Measurements from ENCODE around the gene LPCAT2.
"Not testable (repeated sequence)": the region's sequence is repeated elsewhere in the genome, so short reads cannot be mapped to it uniquely, and the experiment has no call there.

The LPCAT2 gene

DNA sequence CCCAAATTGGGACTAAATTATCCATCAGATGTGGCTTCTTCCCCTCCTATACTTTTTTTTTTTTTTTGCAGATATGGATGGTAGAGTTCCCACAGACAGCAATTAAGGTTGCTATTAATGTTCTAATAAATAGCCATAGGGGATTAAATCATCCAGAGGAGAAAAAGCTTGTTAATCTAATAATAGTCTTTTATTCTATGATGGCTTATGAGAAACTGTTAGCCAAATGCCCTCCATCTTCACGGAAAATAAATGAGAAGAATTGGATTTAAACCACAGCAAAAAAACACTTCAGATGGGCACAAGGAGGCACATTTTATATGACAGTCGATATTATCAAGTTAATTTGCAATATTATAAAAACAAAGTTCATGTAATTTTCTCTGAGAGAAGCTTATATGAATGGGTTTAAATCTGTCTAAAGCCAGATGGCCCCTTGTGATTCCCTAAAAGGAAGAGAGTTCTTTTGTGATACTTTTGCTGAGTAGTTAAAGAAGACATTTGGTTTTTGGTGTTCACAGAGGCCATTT lies 52.5 kb downstream of the LPCAT2 start:
- no peak for DNase-seq

DNA sequence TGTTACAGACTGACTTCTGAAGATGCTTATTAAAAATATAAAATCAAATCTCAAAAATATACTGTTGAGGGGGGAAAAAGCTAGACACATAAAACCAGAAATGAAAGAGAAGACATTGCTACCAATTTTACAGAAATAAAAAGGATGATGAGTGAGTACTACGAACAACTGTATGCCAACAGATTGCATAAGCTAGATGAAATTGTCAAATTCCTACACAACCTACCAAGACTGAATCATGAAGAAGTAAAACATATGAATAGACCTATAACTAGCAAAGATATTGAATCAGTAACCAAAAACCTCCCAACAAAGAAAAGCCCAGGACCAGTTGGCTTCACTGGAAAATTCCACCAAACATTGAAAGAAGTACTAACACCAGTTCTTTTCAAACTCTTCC lies 54.1 kb downstream of the LPCAT2 start:
- no peak for DNase-seq

DNA sequence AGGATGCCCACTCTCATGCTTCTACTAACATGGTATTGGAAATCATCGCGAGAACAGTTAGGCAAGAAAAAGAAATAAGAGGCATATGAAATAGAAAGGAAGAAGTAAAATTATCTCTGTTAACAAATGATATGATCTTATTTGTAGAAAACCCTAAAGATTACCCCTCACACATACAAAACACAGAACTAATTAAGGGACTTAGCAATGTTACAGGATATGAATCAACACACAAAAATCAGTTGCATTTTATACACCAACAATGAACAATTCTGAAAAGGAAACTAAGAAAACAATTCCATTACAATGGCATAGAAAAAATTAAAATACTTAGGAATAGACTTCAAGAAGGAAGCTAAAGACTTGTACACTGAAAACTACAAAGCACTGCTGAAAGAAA lies 54.9 kb downstream of the LPCAT2 start:
- no peak for DNase-seq

DNA sequence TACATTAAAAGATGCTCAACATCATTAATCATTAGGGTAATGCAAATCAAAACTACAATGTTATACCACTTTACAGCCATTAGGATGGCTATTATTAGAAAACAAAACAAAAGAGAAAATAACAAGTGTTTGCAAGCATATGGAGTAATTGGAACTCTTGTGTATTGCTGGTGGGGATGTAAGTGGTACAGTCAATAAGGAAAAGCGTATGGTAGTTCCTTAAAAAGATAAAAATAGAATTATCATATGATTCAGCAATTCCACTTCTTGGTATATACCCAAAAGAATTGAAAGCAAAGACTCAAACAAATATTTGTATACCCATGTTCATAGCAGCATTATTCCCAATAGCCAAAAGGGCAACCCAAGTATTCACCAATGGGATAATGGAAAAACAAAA lies 56.2 kb downstream of the LPCAT2 start:
- DNase-seq = no peak

DNA sequence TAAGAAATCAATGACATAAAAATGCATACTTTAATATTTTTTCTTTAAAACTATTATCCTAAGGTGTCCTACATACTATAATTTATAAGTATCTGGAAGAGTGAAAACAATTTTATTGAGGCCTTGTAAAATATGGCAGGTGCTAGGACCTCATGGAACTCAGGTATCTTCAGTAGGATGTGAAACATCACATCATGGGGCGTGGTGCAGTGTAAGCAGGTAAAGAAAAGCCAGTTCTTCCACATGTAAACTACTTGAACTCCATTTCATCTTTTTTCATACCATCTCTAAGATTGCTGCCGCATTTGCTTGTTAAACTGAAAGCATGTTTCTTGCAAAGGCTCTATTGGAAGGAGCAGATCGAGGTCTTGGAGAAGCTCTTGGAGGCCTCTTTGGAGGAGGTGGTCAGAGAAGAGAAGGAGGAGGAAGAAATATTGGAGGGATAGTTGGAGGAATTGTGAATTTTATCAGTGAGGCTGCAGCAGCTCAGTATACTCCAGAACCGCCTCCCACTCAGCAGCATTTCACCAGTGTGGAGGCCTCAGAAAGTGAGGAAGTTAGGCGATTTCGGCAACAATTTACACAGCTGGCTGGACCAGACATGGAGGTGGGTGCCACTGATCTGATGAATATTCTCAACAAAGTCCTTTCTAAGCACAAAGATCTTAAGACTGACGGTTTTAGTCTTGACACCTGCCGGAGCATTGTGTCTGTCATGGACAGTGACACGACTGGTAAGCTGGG lies 57.7 kb downstream of the LPCAT2 start, which contains the start of gene CAPNS2:
CAPNS2 (plus strand) TSS at position 253 of the 744 bp plus-strand sequence; CDS start at position 326, 73 bp downstream.
- no peak for DNase-seq

DNA sequence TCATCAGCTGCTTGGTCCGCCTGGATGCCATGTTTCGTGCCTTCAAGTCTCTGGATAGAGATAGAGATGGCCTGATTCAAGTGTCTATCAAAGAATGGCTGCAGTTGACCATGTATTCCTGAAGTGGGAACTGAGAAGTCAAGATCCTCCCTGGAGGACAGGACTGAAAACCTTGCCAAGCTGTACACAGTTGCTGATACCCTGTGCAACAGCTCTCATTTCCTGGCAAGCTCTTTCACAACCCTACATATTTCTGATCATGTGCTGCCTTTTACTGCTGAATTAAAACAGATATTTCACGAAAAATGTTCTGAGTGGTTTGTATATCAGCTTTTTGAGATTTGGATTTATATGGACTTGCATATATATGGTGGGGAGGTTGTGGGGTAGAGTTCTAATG lies 58.5 kb downstream of the LPCAT2 start:
- DNase-seq = no peak

DNA sequence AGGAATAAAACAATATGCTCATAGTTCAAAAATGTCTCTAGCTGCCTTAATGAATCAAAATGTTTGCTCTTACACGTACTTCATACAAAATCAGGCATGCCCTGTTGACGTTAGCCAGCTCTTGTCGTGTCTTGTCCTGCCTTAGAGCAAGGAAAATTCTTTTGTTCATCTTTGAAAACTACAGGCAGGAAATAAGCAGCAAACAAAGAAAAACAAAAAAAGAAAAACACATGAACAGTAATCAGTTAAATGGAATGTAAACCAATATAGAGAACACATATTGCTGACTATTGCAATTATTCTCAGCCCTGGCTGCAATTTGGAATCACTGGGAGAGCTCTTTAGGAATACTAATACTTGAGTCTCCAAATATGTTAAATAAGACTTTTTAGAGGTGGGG lies 59.3 kb downstream of the LPCAT2 start:
- DNase-seq = no peak

DNA sequence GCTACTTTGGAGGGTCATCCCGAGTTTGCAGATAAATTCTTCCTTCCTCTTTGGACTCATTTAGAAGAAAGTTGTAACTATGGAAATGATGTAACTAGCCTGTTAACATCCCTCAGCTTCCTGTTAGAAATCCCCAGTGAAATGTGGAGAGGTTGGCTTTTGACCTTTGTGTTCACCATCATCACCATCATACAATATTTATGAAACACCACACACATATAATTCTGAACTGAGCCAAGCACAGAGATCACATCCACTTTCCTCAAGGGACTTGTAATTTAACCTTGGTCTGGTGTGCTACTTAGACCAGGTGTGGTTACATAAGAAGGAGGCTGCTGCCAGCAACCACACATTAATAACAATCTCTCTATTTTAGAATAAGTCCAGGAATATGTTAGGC lies 60.2 kb downstream of the LPCAT2 start:
- DNase-seq = no peak

DNA sequence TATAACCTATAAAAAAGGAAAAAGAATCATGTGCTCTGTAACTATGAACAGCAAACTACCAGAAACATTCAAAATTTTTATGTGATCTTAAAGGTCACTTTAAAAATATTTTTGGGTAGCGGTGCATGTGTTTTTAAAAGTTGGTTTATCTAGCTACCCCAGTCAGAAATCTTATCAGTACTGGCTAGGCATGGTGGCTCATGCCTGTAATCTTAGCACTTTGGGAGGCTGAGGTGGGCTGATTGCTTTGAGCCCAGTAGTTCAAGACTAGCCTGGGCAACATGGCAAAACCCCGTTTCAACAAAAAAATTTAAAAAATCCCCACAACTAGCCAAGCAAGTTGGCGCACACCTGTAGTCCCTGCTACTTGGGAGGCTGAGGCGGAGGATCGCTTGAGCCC lies 61.3 kb downstream of the LPCAT2 start:
- DNase-seq = no peak

DNA sequence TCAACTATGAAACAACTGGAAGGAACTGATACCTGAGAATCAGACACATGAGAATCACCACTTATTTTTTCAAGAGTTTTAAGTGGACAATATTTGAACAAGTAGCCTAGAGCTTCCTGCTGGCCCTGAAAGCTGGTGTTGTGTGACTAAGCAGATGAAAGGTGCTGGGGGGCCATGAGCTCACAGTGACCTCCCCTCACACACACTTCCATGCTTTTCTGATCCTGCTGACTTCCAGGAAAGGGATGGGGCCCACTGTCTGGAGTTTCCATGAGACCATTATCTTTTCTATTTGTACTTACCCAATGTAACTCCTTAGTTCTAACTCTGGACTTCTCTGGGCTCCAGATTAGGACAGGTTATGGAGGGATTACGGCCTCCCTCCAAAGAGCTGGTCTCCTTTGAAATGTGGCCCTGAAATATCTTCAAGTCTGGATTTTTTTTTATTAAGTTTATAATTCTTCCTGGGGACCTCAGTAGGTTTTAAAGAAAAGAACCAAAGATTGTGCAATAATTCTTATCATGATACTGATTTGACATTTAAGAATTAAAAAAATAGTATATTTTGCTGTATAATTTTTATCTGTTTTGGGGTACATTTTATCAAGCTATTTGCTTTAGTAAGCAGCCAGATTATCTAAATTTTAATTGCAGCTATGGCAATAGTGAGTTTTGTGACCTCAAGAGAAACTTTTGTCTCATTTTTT lies 62.5 kb downstream of the LPCAT2 start:
- DNase-seq = no peak

DNA sequence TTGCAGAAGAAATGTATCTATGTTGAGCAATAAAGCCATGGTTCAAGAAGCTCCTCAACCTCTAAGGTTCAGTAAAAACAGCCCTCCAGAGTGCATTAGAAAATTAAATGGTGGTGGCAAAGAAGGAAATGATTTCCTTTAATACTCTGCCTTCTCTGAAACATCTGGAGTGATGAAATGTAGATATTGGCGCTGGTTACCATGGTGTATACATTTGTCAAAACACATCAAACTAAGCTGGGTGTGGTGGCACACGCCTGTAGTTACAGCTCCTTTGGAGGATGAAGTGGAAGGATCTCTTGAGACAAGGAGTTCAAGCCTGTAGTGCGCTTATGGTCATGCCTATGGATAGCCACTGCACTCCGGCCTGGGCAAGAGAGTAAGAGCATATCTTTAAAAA lies 63.6 kb downstream of the LPCAT2 start:
- DNase-seq = no peak

DNA sequence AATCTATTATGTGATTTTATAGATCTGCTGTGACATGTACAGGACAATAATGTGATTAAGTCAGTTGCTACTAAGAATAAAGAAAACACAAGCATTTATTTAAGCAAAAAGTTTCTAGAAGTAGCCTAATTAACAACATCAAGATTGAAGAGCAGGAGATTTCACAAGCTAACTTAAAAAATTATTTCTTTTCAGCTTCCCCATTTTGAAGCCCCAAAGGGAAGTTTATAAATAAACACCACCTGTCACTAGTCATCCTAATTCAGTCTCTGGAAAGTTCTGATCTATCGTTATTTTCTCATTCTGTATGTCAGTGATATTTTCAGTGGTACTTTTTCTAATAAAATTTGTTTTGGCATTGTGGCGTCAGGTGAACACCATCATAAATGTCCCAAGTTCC lies 65.9 kb downstream of the LPCAT2 start:
- no peak for DNase-seq

DNA sequence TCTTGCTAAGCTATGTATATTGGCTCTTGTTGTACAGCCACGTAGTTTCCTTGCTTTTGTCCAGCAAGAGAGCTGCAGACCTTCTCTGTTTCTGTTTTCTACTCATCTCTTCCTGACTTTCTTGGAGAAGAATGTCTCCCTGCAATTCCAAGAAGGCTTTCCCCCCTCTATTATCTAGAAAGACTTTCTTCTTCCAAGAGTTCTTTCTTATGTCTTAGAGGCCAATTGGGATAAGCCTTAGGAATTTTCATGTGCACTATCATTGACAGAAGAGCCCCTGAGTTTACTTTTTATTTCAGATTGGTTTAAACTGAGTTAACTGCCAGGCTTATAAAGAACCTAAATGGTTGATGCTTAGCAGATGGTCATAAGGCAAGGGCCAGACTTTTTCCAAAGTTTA lies 66.6 kb downstream of the LPCAT2 start:
- DNase-seq = no peak

DNA sequence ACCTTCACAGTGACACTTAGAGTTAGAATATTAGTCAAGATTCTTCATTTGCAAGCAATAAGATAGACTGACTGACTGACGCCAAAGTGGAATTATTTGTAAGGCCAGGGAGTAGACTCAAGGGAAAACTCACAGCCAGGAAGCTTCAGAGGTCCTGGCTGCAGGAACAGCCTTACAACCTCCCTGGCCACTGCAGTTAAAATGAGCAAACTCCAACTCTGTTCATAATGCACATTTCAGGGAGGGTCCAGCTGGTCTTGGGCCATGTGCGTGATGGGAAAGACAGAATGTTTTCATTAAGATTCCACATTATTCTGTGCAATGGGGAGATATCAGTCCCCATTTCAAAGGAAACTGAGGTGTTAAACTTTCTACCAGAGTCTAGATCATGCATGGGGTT lies 67.5 kb downstream of the LPCAT2 start:
- no peak for DNase-seq

DNA sequence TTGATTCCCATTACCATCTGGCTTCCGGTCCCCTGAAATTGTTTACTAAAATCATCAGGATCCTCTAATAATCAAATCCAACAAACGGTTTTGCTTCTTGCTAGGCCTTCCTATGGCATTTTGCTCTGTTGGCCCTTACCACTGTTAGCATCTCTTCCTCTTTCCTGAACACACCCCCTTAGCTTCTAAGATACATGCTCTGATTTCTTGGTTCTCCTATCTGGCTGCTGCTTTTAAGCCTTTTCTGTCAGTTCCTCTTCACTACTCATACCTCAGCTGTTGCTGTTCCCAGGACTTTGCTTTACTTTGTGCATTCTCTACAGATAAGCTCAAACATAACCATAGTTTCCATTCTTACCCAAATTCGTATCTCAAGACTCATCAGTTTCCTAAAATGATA lies 69.0 kb downstream of the LPCAT2 start:
- no peak for DNase-seq

DNA sequence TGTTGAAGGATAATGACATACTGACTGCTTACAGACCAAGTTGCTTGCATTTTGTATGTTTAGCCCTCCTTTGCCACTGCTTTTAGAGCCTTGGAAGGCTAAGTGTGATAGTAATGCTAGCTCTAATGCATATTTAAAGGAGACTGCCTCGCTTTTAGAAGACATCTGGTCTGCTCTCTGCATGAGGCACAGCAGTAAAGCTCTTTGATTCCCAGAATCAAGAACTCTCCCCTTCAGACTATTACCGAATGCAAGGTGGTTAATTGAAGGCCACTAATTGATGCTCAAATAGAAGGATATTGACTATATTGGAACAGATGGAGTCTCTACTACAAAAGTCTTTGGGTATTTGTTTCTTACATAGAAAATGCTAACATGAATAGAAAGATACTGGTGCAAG lies 76.8 kb downstream of the LPCAT2 start:
- no peak for DNase-seq

DNA sequence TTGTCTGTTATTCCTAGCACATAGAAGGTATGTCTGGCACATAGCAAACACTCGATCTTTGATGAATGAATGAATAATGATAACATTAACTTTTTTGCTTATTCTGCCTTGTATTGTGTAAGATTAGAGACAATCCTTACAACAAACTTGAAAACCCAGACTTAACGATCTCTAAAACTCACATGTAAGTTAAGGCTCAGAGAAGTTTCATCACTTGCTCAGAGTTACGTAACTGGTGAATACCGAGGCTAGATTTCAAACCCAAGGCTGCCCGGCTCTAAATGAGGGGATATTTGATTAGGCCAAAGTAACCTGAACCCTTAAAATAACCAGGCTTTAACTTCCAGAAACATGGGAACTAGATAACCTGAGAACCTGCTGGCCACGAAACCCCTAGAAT lies 79.9 kb downstream of the LPCAT2 start:
- DNase-seq = no peak

DNA sequence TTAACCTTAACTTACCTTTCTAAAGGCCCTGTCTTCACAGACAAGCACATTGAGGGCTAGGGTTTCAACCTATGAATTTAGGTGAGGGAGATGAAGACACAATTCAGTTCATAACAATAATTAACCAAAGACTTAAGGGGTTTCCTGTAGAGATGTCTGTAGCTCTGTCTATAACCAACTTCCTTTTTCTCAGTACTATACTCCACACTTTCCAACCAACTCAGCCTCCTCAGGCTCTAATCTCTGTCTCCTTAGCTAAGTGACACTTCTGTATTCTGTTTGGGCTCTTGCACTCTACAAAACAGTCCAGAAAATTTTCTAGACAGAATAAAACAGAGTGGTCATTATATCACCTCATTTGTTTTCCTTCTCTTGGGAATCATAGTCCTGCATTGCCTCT lies 83.4 kb downstream of the LPCAT2 start:
- no peak for DNase-seq

DNA sequence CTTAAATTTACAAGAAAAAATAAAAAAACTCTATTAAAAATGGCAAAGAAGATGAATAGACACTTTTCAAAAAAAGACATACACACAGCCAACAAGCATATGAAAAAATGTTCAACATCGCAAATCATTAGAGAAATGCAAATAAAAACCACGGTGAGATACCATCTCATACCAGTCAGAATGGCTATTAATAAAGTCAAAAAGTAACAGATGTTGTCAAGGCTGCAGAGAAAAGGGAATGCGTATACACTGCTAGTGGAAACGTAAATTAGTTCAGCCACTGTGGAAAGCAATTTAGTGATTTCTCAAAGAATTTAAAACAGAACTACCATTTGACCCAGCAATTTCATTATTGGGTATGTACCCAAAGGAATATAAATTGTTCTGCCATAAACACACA lies 89.1 kb downstream of the LPCAT2 start:
- DNase-seq = no peak

DNA sequence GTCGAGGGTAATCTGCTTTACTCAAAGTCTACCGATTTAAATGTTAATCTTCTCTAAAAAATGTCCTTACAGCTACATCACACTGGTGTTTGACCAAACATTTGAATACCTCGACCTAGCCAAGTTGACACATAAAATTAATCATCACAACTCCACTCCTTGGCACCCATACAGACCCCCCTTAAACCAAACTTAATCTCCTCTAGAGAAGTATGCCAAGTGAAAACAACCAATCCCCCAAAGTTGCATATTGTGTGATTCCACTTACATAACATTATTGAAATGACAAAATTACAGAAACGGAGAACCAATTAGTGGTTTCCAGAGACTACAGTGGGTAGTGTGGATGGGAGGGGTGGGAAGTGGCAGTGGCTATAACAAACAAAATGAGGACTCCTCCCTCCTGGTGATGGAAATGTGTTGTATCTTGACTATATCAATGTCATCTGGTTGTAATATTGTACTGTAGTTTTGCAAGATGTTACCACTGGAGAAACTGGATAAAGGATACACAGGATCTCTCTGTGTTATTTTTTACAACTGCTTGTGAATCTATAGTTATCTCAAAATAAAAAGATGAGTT lies 97.0 kb downstream of the LPCAT2 start:
- DNase-seq = no peak

DNA sequence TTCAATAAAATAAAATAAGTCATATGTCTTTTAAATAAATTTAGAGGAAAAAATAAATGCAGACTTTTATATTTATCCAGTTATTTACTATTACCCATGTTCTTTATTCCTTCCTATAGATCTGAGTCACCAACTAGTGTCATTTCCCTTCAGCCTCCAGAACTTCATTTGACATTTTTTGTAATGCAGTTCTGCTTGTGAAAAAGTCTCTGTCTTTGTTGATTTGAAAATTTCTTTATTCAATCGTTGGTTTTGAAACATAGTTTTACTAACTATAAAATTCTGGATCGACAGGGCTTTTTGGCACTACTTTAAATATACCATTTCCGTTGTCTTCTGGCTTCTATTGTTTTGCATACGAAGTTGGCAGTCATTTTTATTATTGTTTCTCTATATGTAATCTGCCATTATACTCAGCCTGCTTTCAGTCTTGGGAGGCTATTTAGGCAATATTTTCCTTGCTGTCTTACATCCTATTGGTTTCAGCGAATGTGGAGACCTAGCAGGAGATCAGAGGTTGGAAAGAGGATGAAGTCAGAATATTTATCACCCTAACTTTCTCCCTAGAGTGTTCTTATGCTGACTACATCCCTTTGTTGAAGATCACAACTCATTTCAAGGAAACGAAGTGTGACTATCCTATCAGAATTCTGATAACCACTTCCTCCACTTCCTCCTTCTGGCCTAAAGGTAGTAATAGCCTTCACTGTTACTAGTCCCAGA lies 104.9 kb downstream of the LPCAT2 start:
- DNase-seq = no peak

DNA sequence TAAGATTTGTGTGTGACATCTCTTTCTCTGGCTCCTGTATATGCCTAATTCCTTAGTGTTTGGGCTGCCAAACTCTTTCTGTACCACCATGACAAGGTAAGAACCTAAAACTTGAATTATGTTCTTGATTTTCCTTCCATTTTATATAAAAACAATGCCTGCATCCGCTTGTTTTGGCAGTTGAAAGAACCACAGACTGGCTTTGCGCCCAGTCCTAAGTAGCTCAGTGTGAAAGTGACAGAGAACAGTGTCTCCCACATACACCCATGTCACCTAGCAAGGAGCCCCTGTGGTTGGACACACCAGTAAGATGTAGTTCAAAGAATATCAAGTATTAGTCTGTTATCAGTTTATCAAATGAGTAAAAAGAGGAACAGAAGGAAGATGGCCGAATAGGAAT lies 106.2 kb downstream of the LPCAT2 start:
- DNase-seq = no peak

DNA sequence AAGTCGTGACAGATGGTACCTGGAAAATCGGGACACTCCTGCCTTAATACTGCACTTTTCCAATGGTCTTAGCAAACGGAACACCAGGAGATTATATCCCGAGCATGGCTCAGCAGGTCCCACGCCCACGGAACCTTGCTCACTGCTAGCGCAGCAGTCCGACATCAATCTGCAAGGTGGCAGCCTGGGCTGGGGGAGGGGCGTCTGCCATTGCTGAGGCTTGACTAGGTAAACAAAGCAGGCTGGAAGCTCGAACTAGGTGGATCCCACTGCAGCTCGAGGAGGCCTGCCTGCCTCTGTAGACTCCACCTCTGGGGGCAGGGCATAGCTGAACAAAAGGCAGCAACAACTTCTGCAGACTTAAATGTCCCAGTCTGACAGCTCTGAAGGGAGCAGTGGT lies 106.8 kb downstream of the LPCAT2 start:
- not testable (repeated sequence) for DNase-seq
